RKO (cell line): ENCODE results near the gene ASAP3.

Experiments used
- DNase-seq: peaks from one replicate; pipeline ENCODE4 v3.0.0-alpha.2; 2016; ENCODE audit warnings: low spot score

ASAP3 gene

GRCh38 chr1:23477359-23478144, 6.4 kb downstream of the ASAP3 start:
- no peak for DNase-seq

- no peak for DNase-seq
These were observed 8.3 kb downstream of the ASAP3 start for GRCh38 chr1:23475641-23476040.

- DNase-seq: peak; percentile 47
These were observed 8.8 kb downstream of the ASAP3 start for GRCh38 chr1:23475134-23475628.

GRCh38 chr1:23473037-23473800, 10.8 kb downstream of the ASAP3 start:
- DNase-seq: no peak

GRCh38 chr1:23472351-23473036, 11.5 kb downstream of the ASAP3 start:
- DNase-seq: no peak

GRCh38 chr1:23471473-23472075, 12.4 kb downstream of the ASAP3 start:
- no peak for DNase-seq

GRCh38 chr1:23470282-23471070, 13.5 kb downstream of the ASAP3 start:
- DNase-seq: no peak

- DNase-seq: no peak
These were observed 14.5 kb downstream of the ASAP3 start for GRCh38 chr1:23469372-23469982.

GRCh38 chr1:23466423-23466989, 17.5 kb downstream of the ASAP3 start:
- no peak for DNase-seq

- DNase-seq: no peak
These were observed 20.7 kb downstream of the ASAP3 start for GRCh38 chr1:23463286-23463685.

- DNase-seq: no peak
These were observed 21.2 kb downstream of the ASAP3 start for GRCh38 chr1:23462766-23463165.

GRCh38 chr1:23461050-23461449, 22.9 kb downstream of the ASAP3 start:
- no peak for DNase-seq

- no peak for DNase-seq
These were observed 23.5 kb downstream of the ASAP3 start for GRCh38 chr1:23460519-23460918.

GRCh38 chr1:23459338-23459757, 24.6 kb downstream of the ASAP3 start:
- DNase-seq: no peak

- no peak for DNase-seq
These were observed 27.8 kb downstream of the ASAP3 start for GRCh38 chr1:23456226-23456625.

GRCh38 chr1:23453455-23454000, 30.5 kb downstream of the ASAP3 start:
- no peak for DNase-seq

GRCh38 chr1:23452011-23452411, 32.0 kb downstream of the ASAP3 start:
- no peak for DNase-seq

GRCh38 chr1:23451441-23451840, 32.5 kb downstream of the ASAP3 start:
- no peak for DNase-seq

GRCh38 chr1:23450894-23451293, 33.1 kb downstream of the ASAP3 start:
- DNase-seq: no peak

- DNase-seq: no peak
These were observed 34.0 kb downstream of the ASAP3 start for GRCh38 chr1:23449958-23450357.
